Measurements from ENCODE around the gene ATL3.
"Not testable (repeated sequence)": the region's sequence is repeated elsewhere in the genome, so short reads cannot be mapped to it uniquely, and the experiment has no call there.

ATL3 gene

GRCh38 chr11:63671322-63672155 lies at the start of gene ATL3:
TSS of gene ATL3 (minus strand) at chr11:63671376. CDS start at chr11:63671335, 41 bp downstream.
- peak; percentile 93 for DNase-seq (ENCODE audit: low read depth, low spot score)

DNA sequence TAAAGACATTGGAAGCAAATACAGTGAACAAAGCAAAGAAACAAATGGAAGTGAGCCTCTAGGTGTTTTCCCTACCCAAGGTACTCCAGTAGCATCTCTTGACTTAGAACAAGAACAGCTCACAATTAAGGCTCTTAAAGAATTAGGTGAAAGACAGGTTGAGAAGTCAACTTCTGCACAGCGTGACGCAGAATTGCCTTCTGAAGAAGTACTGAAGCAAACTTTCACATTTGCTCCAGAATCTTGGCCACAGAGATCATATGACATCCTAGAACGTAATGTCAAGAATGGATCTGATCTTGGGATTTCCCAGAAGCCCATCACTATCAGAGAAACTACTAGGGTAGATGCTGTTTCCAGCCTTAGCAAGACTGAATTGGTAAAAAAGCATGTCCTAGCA lies 49.4 kb upstream of the ATL3 start:
- no peak for DNase-seq (ENCODE audit: low read depth, low spot score)

DNA sequence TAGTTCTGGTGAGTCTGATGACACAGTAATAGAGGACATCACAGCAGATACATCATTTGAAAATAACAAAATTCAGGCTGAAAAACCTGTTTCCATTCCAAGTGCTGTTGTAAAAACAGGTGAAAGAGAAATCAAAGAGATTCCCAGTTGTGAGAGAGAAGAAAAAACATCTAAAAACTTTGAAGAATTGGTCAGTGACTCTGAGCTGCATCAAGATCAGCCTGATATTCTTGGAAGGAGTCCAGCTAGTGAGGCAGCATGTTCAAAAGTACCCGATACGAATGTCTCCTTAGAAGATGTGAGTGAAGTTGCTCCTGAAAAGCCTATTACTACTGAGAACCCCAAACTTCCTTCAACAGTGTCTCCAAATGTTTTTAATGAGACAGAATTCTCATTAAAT lies 48.8 kb upstream of the ATL3 start:
- DNase-seq (ENCODE audit: low read depth, low spot score), result no peak

DNA sequence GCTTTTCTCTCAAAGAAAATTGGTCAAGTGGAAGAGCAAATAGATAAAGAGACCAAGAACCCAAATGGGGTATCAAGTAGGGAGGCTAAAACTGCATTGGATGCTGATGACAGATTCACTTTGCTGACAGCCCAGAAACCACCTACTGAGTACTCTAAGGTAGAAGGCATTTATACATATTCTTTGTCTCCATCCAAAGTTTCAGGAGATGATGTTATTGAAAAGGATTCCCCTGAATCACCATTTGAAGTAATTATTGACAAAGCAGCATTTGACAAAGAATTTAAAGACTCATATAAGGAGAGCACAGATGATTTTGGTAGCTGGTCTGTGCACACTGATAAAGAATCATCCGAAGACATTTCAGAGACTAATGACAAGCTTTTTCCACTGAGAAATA lies 47.8 kb upstream of the ATL3 start:
- no peak for DNase-seq (ENCODE audit: low read depth, low spot score)

DNA sequence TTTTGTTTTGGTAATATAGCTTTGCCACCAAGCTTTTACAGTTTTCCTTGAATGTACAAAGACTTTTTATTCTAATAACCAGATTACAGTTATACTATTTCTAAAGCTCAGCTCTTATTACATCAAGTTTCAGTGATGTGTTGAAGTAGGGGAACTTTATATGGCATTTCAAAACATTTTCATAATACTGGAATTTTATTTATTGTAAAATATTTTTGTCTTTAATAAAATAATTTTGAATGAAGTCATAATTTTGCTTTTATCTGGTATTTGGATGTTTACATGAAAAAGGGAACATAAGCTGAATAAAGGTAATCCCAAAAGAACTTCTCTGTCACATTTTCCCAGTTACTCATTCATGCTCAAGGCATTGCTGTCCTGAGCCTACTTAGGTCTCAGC lies 44.9 kb upstream of the ATL3 start:
- DNase-seq (ENCODE audit: low read depth, low spot score), result no peak

GRCh38 chr11:63713766-63714165 lies 42.6 kb upstream of the ATL3 start:
- no peak for DNase-seq (ENCODE audit: low read depth, low spot score)

GRCh38 chr11:63711838-63712237 lies 40.7 kb upstream of the ATL3 start:
- DNase-seq (ENCODE audit: low read depth, low spot score), result no peak

- no peak for DNase-seq (ENCODE audit: low read depth, low spot score)
Measured at GRCh38 chr11:63710476-63711217, 39.5 kb upstream of the ATL3 start.

DNA sequence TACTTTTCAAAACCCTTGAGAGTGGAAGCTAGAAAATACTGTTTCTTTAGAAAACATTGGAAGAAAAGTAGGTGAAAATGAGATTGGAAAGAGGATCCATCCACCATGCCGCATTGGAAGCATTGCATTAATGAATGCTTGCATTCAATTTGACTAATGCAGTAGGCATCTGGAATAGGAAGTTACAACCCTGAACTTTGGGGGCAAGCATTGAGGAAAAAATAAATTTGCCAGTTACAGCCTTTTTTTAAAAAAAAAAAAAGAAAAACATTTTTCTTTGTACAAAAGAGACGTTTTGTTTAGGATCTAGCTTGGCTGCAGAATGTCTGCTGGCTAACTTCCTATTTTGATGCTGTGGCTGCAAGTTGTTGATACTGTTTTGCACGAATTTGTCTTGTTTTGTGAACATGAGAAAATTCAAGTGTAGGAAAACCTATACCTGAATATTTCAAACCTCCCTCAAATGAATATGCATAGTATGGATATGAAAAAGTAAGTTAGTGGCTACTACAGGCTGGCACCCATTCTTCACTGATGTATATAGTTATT lies 38.2 kb upstream of the ATL3 start:
- DNase-seq (ENCODE audit: low read depth, low spot score), result no peak

GRCh38 chr11:63708764-63709163 lies 37.6 kb upstream of the ATL3 start:
- DNase-seq (ENCODE audit: low read depth, low spot score), result no peak

GRCh38 chr11:63705526-63705925 lies 34.4 kb upstream of the ATL3 start:
- DNase-seq (ENCODE audit: low read depth, low spot score), result no peak

DNA sequence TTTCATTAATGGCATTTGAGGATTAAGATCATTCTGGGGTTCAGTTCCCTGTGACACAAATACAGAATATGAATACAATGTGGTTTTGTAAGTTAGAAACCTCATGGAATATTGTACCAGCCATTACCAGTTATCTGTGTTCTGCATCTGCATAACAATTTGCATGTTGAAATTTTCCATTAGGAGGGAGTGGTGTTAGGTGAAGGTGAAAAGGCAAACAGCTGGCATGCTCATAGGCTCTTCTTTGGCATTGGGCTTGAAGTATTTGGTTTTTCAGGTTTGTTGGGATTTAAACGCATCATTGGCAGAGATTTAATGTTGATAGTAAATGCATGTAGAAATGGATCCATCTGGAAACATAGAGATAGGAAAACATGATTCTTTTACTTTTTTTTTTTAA lies 28.7 kb upstream of the ATL3 start:
- DNase-seq (ENCODE audit: low read depth, low spot score), result no peak

GRCh38 chr11:63698976-63699733 lies 28.0 kb upstream of the ATL3 start:
- DNase-seq (ENCODE audit: low read depth, low spot score), result no peak

- no peak for DNase-seq (ENCODE audit: low read depth, low spot score)
Measured at GRCh38 chr11:63694596-63694995, 23.4 kb upstream of the ATL3 start.

- no peak for DNase-seq (ENCODE audit: low read depth, low spot score)
Measured at GRCh38 chr11:63687845-63688244, 16.7 kb upstream of the ATL3 start.

GRCh38 chr11:63686926-63687325 lies 15.8 kb upstream of the ATL3 start:
- DNase-seq (ENCODE audit: low read depth, low spot score), result no peak

- DNase-seq (ENCODE audit: low read depth, low spot score), result not testable (repeated sequence)
Measured at GRCh38 chr11:63685158-63685721, 14.1 kb upstream of the ATL3 start.

DNA sequence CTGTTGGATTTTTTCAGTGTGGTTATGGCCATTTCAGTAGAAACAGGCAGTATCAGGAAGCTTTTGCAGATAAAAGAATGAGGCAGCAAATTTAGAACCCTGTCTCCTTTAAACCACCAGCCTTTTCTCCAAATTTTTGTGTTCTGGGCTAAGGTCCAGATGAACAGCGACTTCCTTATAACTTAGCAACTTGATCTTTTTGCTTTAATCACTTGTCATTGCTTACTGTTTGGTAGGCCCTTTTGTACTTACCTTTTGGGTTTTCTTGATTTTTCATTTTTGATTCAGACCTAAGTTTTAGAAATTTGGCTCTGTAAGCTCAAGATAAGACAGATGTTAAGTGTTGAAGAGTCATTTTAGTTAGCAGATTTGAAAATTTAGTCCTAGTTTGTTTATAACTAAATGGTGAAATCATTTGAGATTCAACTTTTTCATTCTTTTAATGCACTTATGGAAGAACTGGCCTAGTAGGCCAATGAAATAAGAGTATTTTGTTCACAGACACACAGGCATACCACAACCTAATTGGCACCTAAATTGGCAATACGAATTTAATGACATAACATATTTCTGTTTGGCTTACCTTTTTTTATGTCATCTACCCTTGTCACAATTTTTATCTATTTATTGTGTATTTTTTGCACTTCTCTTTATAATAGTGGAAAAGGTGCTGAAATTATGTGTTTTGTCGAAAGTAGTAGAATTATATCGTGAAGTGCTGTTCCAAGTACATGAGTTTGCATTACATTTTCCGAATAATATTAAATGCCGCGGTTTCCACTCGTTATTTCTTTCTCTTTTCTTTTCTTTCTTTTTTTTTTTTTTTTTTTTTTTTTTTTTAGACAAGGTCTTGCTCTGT lies 12.2 kb upstream of the ATL3 start:
- no peak for DNase-seq (ENCODE audit: low read depth, low spot score)

- DNase-seq (ENCODE audit: low read depth, low spot score), result peak; percentile 45
Measured at GRCh38 chr11:63682066-63683021, 11.2 kb upstream of the ATL3 start.

All from iPS DF 19.7 (cell line).